SK-N-SH (cell line): Measurements from ENCODE around the gene CLEC2D. TPM values are rescaled to one million over a fixed set of nuclear protein-coding genes. Genes with fewer than 3 reads are reported as not detected.

ENCODE experiments used
- CTCF ChIA-PET: fragments of 300-600, 350-600 bp; formaldehyde crosslinking; extraction: SDS; loops from one replicate; lab custom pipeline; 2021; lab: Yijun Ruan, JAX
- POLR2A ChIA-PET: fragments of 350-600 bp; sonication (Branson Sonifier 250); formaldehyde crosslinking; extraction: SDS; loops from one replicate; lab custom pipeline; 2020; ENCODE audit warnings: antibody characterized with exemption, inconsistent platforms; lab: Yijun Ruan, JAX
- DNase-seq: peaks from one replicate; pipeline ENCODE4 v3.0.0; 2012
- H2AFZ ChIP-seq: fragments of 200-600 bp; sonication (generic); 2 replicates; pipeline ENCODE4 v1.8.1; 2016; ENCODE audit warnings: antibody characterized with exemption, mild to moderate bottlenecking, low read depth
- H3F3A ChIP-seq: fragments of 200-600 bp; sonication (generic); replicated peaks from 2 replicates; pipeline ENCODE3; 2016; ENCODE audit warnings: antibody characterized with exemption, mild to moderate bottlenecking; ENCODE audit not compliant: insufficient read depth
- H3K27ac ChIP-seq, 2 experiments: fragments of 200-500 bp in 1 of 2; fragments of 200-600 bp in 1 of 2; sonication (Bioruptor generic) in 1 of 2; sonication (generic), shearing (Covaris generic) in 1 of 2; 2 replicates each; pipeline versions ENCODE4 v1.5.1 to v1.6.1; 2014 to 2016; ENCODE audit warnings: low read depth in 2 of 2, inconsistent platforms in 1 of 2, low read length in 1 of 2, mild to moderate bottlenecking in 1 of 2, mixed read lengths in 1 of 2
- H3K27me3 ChIP-seq: fragments of 200-600 bp; sonication (generic), shearing (Covaris generic); 2 replicates; pipeline ENCODE4 v1.6.1; 2016; ENCODE audit warnings: mixed run types; ENCODE audit not compliant: insufficient read depth
- H3K36me3 ChIP-seq, 2 experiments: fragments of 200-500 bp in 1 of 2; fragments of 200-600 bp in 1 of 2; sonication (Bioruptor generic) in 1 of 2; sonication (generic) in 1 of 2; replicated peaks in 1 of 2; 2 replicates each; pipeline versions ENCODE3 to v1.5.1; 2014 to 2016; ENCODE audit warnings: low read length in 1 of 2, mild to moderate bottlenecking in 1 of 2; ENCODE audit not compliant: insufficient read depth in 2 of 2, control insufficient read depth in 1 of 2
- H3K4me1 ChIP-seq, 2 experiments: fragments of 200-500 bp in 1 of 2; fragments of 200-600 bp in 1 of 2; sonication (Bioruptor generic) in 1 of 2; sonication (generic), shearing (Covaris generic) in 1 of 2; 2 replicates each; pipeline versions ENCODE4 v1.5.1 to v1.6.1; 2014 to 2016; ENCODE audit warnings: low read depth in 1 of 2, low read length in 1 of 2, mixed run types in 1 of 2; ENCODE audit not compliant: insufficient read depth in 2 of 2, control insufficient read depth in 1 of 2
- H3K4me2 ChIP-seq: fragments of 200-600 bp; sonication (generic), shearing (Covaris generic); 2 replicates; pipeline ENCODE4 v1.6.1; 2017; ENCODE audit warnings: mixed run types
- H3K4me3 ChIP-seq, 2 experiments: fragments of 200-500 bp in 1 of 2; fragments of 200-600 bp in 1 of 2; sonication (Bioruptor generic) in 1 of 2; sonication (generic), shearing (Covaris generic) in 1 of 2; 2 replicates each; pipeline versions ENCODE4 v1.5.1 to v1.8.1; 2014 to 2016; ENCODE audit warnings: low read depth in 2 of 2, inconsistent platforms in 1 of 2, low read length in 1 of 2, mild to moderate bottlenecking in 1 of 2, mixed read lengths in 1 of 2, moderate library complexity in 1 of 2
- H3K79me2 ChIP-seq: fragments of 200-600 bp; sonication (generic); 2 replicates; pipeline ENCODE4 v1.8.1; 2017; ENCODE audit warnings: mild to moderate bottlenecking; ENCODE audit not compliant: insufficient read depth
- H3K9ac ChIP-seq: fragments of 200-600 bp; sonication (generic); 2 replicates; pipeline ENCODE4 v1.6.1; 2017; ENCODE audit warnings: mixed run types
- H3K9me2 ChIP-seq: fragments of 200-600 bp; sonication (generic); 2 replicates; pipeline ENCODE4 v1.6.1; 2017; ENCODE audit warnings: mixed run types
- H3K9me3 ChIP-seq: fragments of 200-600 bp; sonication (generic); 2 replicates; pipeline ENCODE4 v1.6.1; 2017; ENCODE audit warnings: mixed run types, mild to moderate bottlenecking, moderate library complexity
- H4K20me1 ChIP-seq: fragments of 200-600 bp; sonication (generic); 2 replicates; pipeline ENCODE4 v1.6.1; 2017; ENCODE audit warnings: mild to moderate bottlenecking, mixed run types; ENCODE audit not compliant: insufficient read depth
- CHD2 ChIP-seq: fragments of 150-350 bp; IDR thresholded peaks from 2 replicates; pipeline ENCODE4 v1.6.1; 2018; ENCODE audit warnings: low read length; ENCODE audit not compliant: partially characterized antibody
- CTCF ChIP-seq: fragments of 200-600 bp; sonication (generic); IDR thresholded peaks from 2 replicates; pipeline ENCODE4 v1.6.1; 2017; ENCODE audit warnings: antibody characterized with exemption, mild to moderate bottlenecking, moderate library complexity
- EP300 ChIP-seq, 2 experiments: IDR thresholded peaks; 2 replicates each; pipeline versions ENCODE4 v1.4.0 to v1.6.1; 2012; ENCODE audit warnings: borderline replicate concordance in 1 of 2, low read depth in 1 of 2, low read length in 1 of 2
- EZH2phosphoT487 ChIP-seq: fragments of 200-600 bp; sonication (generic); IDR thresholded peaks from 2 replicates; pipeline ENCODE4 v1.6.1; 2017; ENCODE audit warnings: low read depth, mixed run types, mild to moderate bottlenecking, antibody characterized with exemption, moderate library complexity, borderline replicate concordance
- FOSL2 ChIP-seq: IDR thresholded peaks from 2 replicates; pipeline ENCODE4 v1.4.0; 2012; ENCODE audit warnings: low read depth, mild to moderate bottlenecking, moderate library complexity, borderline replicate concordance
- FOXJ3 ChIP-seq: sonication (generic); formaldehyde crosslinking; IDR thresholded peaks from 2 replicates; pipeline ENCODE4 v1.5.1; 2020; ENCODE audit warnings: mild to moderate bottlenecking, missing genetic modification reagents
- FOXM1 ChIP-seq: IDR thresholded peaks from 2 replicates; pipeline ENCODE4 v1.4.0; 2012; ENCODE audit warnings: low read depth, mild to moderate bottlenecking
- GABPA ChIP-seq: IDR thresholded peaks from 2 replicates; pipeline ENCODE4 v1.4.0; 2012; ENCODE audit warnings: low read depth, mild to moderate bottlenecking
- GATA2 ChIP-seq: sonication (generic); formaldehyde crosslinking; IDR thresholded peaks from 2 replicates; pipeline ENCODE4 v1.5.0; 2020; ENCODE audit warnings: mild to moderate bottlenecking, missing genetic modification reagents
- JUND ChIP-seq: IDR thresholded peaks from 2 replicates; pipeline ENCODE4 v1.4.0; 2012
- MEF2A ChIP-seq: IDR thresholded peaks from 2 replicates; pipeline ENCODE4 v1.4.0; 2012; ENCODE audit warnings: low read depth, borderline replicate concordance
- NFIC ChIP-seq: IDR thresholded peaks from 2 replicates; pipeline ENCODE4 v1.4.0; 2012; ENCODE audit warnings: borderline replicate concordance
- POLR2AphosphoS5 ChIP-seq: IDR thresholded peaks from 2 replicates; pipeline ENCODE4 v1.6.1; 2012; ENCODE audit warnings: low read depth, low read length
- RAD21 ChIP-seq: IDR thresholded peaks from 2 replicates; pipeline ENCODE4 v1.6.1; 2012; ENCODE audit warnings: mild to moderate bottlenecking, low read length
- REST ChIP-seq: IDR thresholded peaks from 2 replicates; pipeline ENCODE4 v1.6.1; 2012; ENCODE audit warnings: mild to moderate bottlenecking, low read depth, low read length, moderate library complexity
- RFX5 ChIP-seq: IDR thresholded peaks from 2 replicates; pipeline ENCODE4 v1.6.1; 2012; ENCODE audit warnings: mild to moderate bottlenecking, improper control_type of control experiment, low read length
- SIN3A ChIP-seq: IDR thresholded peaks from 2 replicates; pipeline ENCODE4 v1.6.1; 2012; ENCODE audit warnings: low read depth, mild to moderate bottlenecking, low read length, moderate library complexity, borderline replicate concordance
- SMC3 ChIP-seq: IDR thresholded peaks from 2 replicates; pipeline ENCODE4 v1.6.1; 2012; ENCODE audit warnings: low read depth, low read length, improper control_type of control experiment
- TAF1 ChIP-seq: IDR thresholded peaks from 2 replicates; pipeline ENCODE4 v1.6.1; 2012; ENCODE audit warnings: low read depth, mild to moderate bottlenecking, low read length, moderate library complexity, borderline replicate concordance
- TCF12 ChIP-seq: IDR thresholded peaks from 2 replicates; pipeline ENCODE4 v1.4.0; 2012
- TEAD4 ChIP-seq: IDR thresholded peaks from 2 replicates; pipeline ENCODE4 v1.4.0; 2012; ENCODE audit warnings: mild to moderate bottlenecking, borderline replicate concordance; ENCODE audit not compliant: insufficient read depth
- USF1 ChIP-seq: IDR thresholded peaks from 2 replicates; pipeline ENCODE4 v1.4.0; 2012; ENCODE audit warnings: low read depth, borderline replicate concordance
- YY1 ChIP-seq: IDR thresholded peaks from 2 replicates; pipeline ENCODE4 v1.4.0; 2012; ENCODE audit warnings: low read depth, mild to moderate bottlenecking
- WGBS: methylation state at CpG from one replicate; pipeline ENCODE4 v1.1.6; 2017; ENCODE audit warnings: low lambda C conversion rate; 5-methylcytosine and 5-hydroxymethylcytosine counted together
- polyA plus RNA-seq, 3 experiments: library from polyadenylated mRNA; depleted of rRNA; stranded (reverse); fragments of >200 nt; gene quantifications; 2 replicates each; pipeline ENCODE4 v1.2.3, GENCODE V29; 2012
- TF ChIP-seq, protein P1 (sequence below): IDR thresholded peaks from 2 replicates; pipeline ENCODE4 v1.4.0; 2012; ENCODE audit warnings: low read depth, borderline replicate concordance

Gene CLEC2D
- polyA plus RNA-seq, 1 of the 3 experiments (the other 2 are of a cell fraction): 0.81 TPM

DNA sequence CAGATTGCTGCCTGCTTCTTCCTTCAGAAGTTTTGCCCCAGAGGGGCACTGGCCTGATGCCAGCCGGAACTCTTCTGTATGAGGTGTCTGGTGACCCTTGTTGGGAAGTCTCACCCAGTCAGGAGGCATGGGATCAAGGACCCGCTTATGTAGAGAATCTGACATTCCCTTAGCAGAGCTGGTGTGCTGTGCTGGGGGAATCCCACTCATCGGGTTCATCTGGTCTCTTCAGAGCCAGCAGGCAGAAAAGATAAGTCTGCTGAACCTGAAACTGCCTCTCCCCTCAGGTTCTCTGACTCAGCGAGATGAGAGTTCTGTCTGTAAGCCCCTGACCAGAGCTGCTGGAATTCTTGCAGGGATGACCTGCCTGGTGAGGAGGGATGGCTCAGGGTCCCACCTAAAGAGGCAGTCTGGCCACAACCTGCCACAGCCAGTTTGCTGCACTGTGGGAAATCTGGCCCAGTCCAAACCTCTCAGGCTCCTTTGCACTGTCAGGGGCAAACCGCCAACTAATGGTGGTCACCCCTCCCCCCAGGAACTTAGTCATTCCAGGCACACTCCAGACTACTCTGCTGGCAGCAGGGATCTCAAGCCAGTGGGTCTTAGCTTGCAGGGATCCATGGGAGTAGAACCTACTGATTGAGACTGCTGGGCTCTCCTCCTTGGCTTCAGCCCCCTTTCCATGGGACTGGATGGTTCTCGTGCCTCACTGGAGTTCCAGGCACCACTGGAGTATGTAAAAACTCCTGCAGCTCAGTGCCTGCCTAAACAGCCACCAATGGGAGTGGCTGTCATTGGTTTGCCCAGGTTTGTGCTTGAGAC is 4.1 kb downstream of the CLEC2D start (continued):
- TF ChIP-seq CTCF: no peak
- no peak for TF ChIP-seq FOXJ3 (CRISPR knock-in tag)
- TF ChIP-seq POLR2AphosphoS5: peak; percentile 60; the same call in 1 of the 2 replicates
- peak; percentile 72; the same call in 1 of the 2 replicates for TF ChIP-seq TAF1
- no peak for TF ChIP-seq USF1
- TF ChIP-seq TEAD4: no peak
- TF ChIP-seq EP300 (IDR thresholded peaks at IDR 0.05; ENCODE audit: borderline replicate concordance in 1 of 2, low read depth in 1 of 2, low read length in 1 of 2): peak in 1 of 2 experiments; percentile 64; a peak in 2 of 4 replicates
- TF ChIP-seq FOSL2: peak; percentile 88
- peak; percentile 81 for TF ChIP-seq TCF12
- peak; percentile 97 for TF ChIP-seq NFIC
- no peak for TF ChIP-seq GATA2
- no peak for TF ChIP-seq YY1
- TF ChIP-seq FOXM1: no peak
- no peak for TF ChIP-seq RAD21
- TF ChIP-seq EZH2phosphoT487: no peak
- peak; percentile 45 for TF ChIP-seq CHD2

- Histone ChIP-seq H3K9me3 (no peaks in the 10 kb centered on the region), H3K9me2 (no peaks in the 10 kb centered on the region), H2AFZ (peak overlapping the region; percentile 63; the same call in 1 of the 2 replicates), H3K27ac (peak overlapping the region in 1 of 2 experiments; percentile 63; a peak in 3 of 4 replicates), H3K4me3 (no peak overlapping the region; a peak in 1 of 4 replicates), H3K27me3 (no peaks in the 10 kb centered on the region), H3K79me2 (no peaks in the 10 kb centered on the region), H3K36me3 (no peaks in the 10 kb centered on the region), H3K4me1 (peaks cover 9 to 11% of the 10 kb centered on the region in 2 experiments; a peak in 3 of 4 replicates), H3K9ac (no peak overlapping the region; the same call in 1 of the 2 replicates), H3K4me2 (peak overlapping the region; percentile 43), H4K20me1 (no peaks in the 10 kb centered on the region), H3F3A (no peaks in the 10 kb centered on the region)
- CTCF ChIA-PET: no interaction called here
- POLR2A ChIA-PET: no interaction called here
- WGBS: 100% methylated on average over 2 of the region's 2 CpGs
- DNase-seq: no peak
- no peak for TF ChIP-seq EZH2phosphoT487
- TF ChIP-seq GABPA: no peak
- no peak for TF ChIP-seq MEF2A
- TF ChIP-seq, protein P1, sequence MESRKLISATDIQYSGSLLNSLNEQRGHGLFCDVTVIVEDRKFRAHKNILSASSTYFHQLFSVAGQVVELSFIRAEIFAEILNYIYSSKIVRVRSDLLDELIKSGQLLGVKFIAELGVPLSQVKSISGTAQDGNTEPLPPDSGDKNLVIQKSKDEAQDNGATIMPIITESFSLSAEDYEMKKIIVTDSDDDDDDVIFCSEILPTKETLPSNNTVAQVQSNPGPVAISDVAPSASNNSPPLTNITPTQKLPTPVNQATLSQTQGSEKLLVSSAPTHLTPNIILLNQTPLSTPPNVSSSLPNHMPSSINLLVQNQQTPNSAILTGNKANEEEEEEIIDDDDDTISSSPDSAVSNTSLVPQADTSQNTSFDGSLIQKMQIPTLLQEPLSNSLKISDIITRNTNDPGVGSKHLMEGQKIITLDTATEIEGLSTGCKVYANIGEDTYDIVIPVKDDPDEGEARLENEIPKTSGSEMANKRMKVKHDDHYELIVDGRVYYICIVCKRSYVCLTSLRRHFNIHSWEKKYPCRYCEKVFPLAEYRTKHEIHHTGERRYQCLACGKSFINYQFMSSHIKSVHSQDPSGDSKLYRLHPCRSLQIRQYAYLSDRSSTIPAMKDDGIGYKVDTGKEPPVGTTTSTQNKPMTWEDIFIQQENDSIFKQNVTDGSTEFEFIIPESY: no peak
- TF ChIP-seq RFX5: no peak
- no peak for TF ChIP-seq SMC3
- TF ChIP-seq REST: no peak
- no peak for TF ChIP-seq YY1
- TF ChIP-seq SIN3A: no peak
- no peak for TF ChIP-seq JUND
- TF ChIP-seq TAF1: no peak
These were observed 4.7 kb downstream of the CLEC2D start for GRCh38 chr12:9674226-9674590.
